Panc1 (cell line): ENCODE measurements around the gene WNT9A. TPM values are rescaled to one million over a fixed set of nuclear protein-coding genes. Genes with fewer than 3 reads are reported as not detected.

Experiments
- ATAC-seq: fragments of 200-7000 bp; cut with Tn5 transposase; 2 replicates; pipeline ENCODE4 v1.9.1; 2020; ENCODE audit warnings: mild to moderate bottlenecking, moderate library complexity
- BruUV-seq: library from RNA; stranded (reverse); fragments of 400-500 nt; replicated peaks from 2 replicates; lab custom pipeline; 2021; lab: Mats Ljungman, UMichigan
- CTCF ChIA-PET: fragments of 300-600 bp; sonication (Branson Sonifier 250); formaldehyde crosslinking; loops from one replicate; lab custom pipeline; 2022; ENCODE audit warnings: antibody characterized with exemption; lab: Charles Lee
- POLR2A ChIA-PET: fragments of 300-600 bp; sonication (Branson Sonifier 250); formaldehyde crosslinking; loops from one replicate; lab custom pipeline; 2022; ENCODE audit warnings: antibody characterized with exemption; lab: Charles Lee
- DNase-seq: peaks from one replicate; pipeline ENCODE4 v3.0.0-alpha.2; 2010; ENCODE audit warnings: low read depth, low spot score
- H3K27ac ChIP-seq: 2 replicates; pipeline ENCODE4 v1.5.1; 2011; ENCODE audit warnings: mild to moderate bottlenecking, low read length, inconsistent platforms
- H3K27me3 ChIP-seq: fragments of 200-500 bp; sonication (Bioruptor generic); 2 replicates; pipeline ENCODE4 v1.6.0; 2014; ENCODE audit warnings: low read length, inconsistent platforms; ENCODE audit not compliant: control insufficient read depth, insufficient read depth
- H3K36me3 ChIP-seq: fragments of 200-500 bp; sonication (Bioruptor generic); 2 replicates; pipeline ENCODE4 v1.5.1; 2014; ENCODE audit warnings: inconsistent platforms, mild to moderate bottlenecking, low read length, moderate library complexity; ENCODE audit not compliant: control insufficient read depth, insufficient read depth
- H3K4me1 ChIP-seq: 2 replicates; pipeline ENCODE4 v1.5.1; 2011; ENCODE audit warnings: inconsistent platforms, mild to moderate bottlenecking, low read length, moderate library complexity; ENCODE audit not compliant: control insufficient read depth, insufficient read depth
- H3K4me3 ChIP-seq, 2 experiments: 2 replicates each; pipeline ENCODE4 v1.5.1; 2011 to 2012; ENCODE audit warnings: low read depth in 2 of 2, low read length in 2 of 2, mild to moderate bottlenecking in 2 of 2, inconsistent platforms in 1 of 2, moderate library complexity in 1 of 2
- H3K9me3 ChIP-seq: fragments of 200-500 bp; sonication (Bioruptor generic); 2 replicates; pipeline ENCODE4 v1.5.1; 2014; ENCODE audit warnings: low read depth, mild to moderate bottlenecking, inconsistent platforms, low read length, moderate library complexity; ENCODE audit not compliant: control insufficient read depth, insufficient read depth
- POLR2AphosphoS5 ChIP-seq: IDR thresholded peaks from 2 replicates; pipeline ENCODE4 v1.6.1; 2012; ENCODE audit warnings: mild to moderate bottlenecking, low read depth, low read length, moderate library complexity
- SIN3A ChIP-seq: IDR thresholded peaks from 2 replicates; pipeline ENCODE4 v1.6.1; 2012; ENCODE audit warnings: low read depth, mild to moderate bottlenecking, low read length, moderate library complexity, borderline replicate concordance; ENCODE audit not compliant: insufficient read depth
- TCF7L2 ChIP-seq: IDR thresholded peaks from 2 replicates; pipeline ENCODE4 v1.6.1; 2011; ENCODE audit warnings: mild to moderate bottlenecking, low read depth, low read length, inconsistent platforms
- in situ Hi-C: cut with HindIII; loops from 2 replicates; pipeline ENCODE4 v1.10.0; 2016; ENCODE audit warnings: low sequenced_read_pairs, low pct_unique_long_range_greater_than_20kb
- intact Hi-C: fragments of 100-400 bp; cut with micrococcal nuclease; formaldehyde crosslinking; loops from one replicate; pipeline ENCODE4 v1.10.0; 2022; ENCODE audit not compliant: unreplicated experiment
- total RNA-seq: library from RNA; stranded (reverse); gene quantifications from one replicate; pipeline ENCODE4 v1.2.1, GENCODE V29; 2021; ENCODE audit not compliant: unreplicated experiment
- TF ChIP-seq, protein P1 (sequence below), 2 experiments: IDR thresholded peaks; 2 replicates each; pipeline ENCODE4 v1.6.1; 2011 to 2012; ENCODE audit warnings: low read depth in 2 of 2, control low read depth in 1 of 2, low read length in 1 of 2, mild to moderate bottlenecking in 1 of 2, moderate library complexity in 1 of 2; ENCODE audit not compliant: insufficient read depth in 1 of 2
- TF ChIP-seq, protein P2 (sequence below): fragments of 450-650 bp; IDR thresholded peaks from 2 replicates; pipeline ENCODE4 v1.5.1; 2017; ENCODE audit warnings: mild to moderate bottlenecking

WNT9A gene
- total RNA-seq, 1 experiment from 2014 or later, result 26.5 TPM

- Histone ChIP-seq H3K36me3 (no peaks in the 10 kb centered on the region), H3K4me1 (no peaks in the 10 kb centered on the region; the same call in 1 of the 2 replicates), H3K27me3 (no peaks in the 10 kb centered on the region), H3K9me3 (no peaks in the 10 kb centered on the region), H3K27ac (no peak overlapping the region), H3K4me3 (no peak overlapping the region)
- no peak for ATAC-seq
- in situ Hi-C loops (no loop called here), intact Hi-C loops (no loop called here)
- CTCF ChIA-PET, result no interaction called here
- TF ChIP-seq, protein P1, sequence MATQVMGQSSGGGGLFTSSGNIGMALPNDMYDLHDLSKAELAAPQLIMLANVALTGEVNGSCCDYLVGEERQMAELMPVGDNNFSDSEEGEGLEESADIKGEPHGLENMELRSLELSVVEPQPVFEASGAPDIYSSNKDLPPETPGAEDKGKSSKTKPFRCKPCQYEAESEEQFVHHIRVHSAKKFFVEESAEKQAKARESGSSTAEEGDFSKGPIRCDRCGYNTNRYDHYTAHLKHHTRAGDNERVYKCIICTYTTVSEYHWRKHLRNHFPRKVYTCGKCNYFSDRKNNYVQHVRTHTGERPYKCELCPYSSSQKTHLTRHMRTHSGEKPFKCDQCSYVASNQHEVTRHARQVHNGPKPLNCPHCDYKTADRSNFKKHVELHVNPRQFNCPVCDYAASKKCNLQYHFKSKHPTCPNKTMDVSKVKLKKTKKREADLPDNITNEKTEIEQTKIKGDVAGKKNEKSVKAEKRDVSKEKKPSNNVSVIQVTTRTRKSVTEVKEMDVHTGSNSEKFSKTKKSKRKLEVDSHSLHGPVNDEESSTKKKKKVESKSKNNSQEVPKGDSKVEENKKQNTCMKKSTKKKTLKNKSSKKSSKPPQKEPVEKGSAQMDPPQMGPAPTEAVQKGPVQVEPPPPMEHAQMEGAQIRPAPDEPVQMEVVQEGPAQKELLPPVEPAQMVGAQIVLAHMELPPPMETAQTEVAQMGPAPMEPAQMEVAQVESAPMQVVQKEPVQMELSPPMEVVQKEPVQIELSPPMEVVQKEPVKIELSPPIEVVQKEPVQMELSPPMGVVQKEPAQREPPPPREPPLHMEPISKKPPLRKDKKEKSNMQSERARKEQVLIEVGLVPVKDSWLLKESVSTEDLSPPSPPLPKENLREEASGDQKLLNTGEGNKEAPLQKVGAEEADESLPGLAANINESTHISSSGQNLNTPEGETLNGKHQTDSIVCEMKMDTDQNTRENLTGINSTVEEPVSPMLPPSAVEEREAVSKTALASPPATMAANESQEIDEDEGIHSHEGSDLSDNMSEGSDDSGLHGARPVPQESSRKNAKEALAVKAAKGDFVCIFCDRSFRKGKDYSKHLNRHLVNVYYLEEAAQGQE (IDR thresholded peaks at IDR 0.05; ENCODE audit: insufficient read depth in 1 of 2, low read depth in 2 of 2, low read length in 1 of 2), result no peak
- TF ChIP-seq SIN3A (no peak), POLR2AphosphoS5 (no peak), TCF7L2 (no peak)
- TF ChIP-seq, protein P2, sequence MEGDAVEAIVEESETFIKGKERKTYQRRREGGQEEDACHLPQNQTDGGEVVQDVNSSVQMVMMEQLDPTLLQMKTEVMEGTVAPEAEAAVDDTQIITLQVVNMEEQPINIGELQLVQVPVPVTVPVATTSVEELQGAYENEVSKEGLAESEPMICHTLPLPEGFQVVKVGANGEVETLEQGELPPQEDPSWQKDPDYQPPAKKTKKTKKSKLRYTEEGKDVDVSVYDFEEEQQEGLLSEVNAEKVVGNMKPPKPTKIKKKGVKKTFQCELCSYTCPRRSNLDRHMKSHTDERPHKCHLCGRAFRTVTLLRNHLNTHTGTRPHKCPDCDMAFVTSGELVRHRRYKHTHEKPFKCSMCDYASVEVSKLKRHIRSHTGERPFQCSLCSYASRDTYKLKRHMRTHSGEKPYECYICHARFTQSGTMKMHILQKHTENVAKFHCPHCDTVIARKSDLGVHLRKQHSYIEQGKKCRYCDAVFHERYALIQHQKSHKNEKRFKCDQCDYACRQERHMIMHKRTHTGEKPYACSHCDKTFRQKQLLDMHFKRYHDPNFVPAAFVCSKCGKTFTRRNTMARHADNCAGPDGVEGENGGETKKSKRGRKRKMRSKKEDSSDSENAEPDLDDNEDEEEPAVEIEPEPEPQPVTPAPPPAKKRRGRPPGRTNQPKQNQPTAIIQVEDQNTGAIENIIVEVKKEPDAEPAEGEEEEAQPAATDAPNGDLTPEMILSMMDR, result no peak
- POLR2A ChIA-PET, result no interaction called here
- no peak for DNase-seq
- no TSS peak for BruUV-seq
These were observed 44.6 kb downstream of the WNT9A start for GRCh38 chr1:227903061-227903521.

GRCh38 chr1:227902641-227902990 lies 45.1 kb downstream of the WNT9A start:
- no peak overlapping the region for H3K4me3 ChIP-seq
- no peaks in the 10 kb centered on the region; the same call in 1 of the 2 replicates for H3K4me1 ChIP-seq
- no peak overlapping the region for H3K27ac ChIP-seq
- no peaks in the 10 kb centered on the region for H3K36me3 ChIP-seq
- in situ Hi-C loops (no loop called here), intact Hi-C loops (no loop called here)
- no peak for DNase-seq
- CTCF ChIA-PET, result no interaction called here
- H3K27me3 ChIP-seq, result no peaks in the 10 kb centered on the region
- TF ChIP-seq SIN3A (no peak), POLR2AphosphoS5 (no peak), TCF7L2 (no peak)
- TF ChIP-seq, protein P1 (IDR thresholded peaks at IDR 0.05; ENCODE audit: insufficient read depth in 1 of 2, low read depth in 2 of 2, low read length in 1 of 2), result no peak
- TF ChIP-seq, protein P2, result no peak
- no peak for ATAC-seq
- BruUV-seq, result no TSS peak
- H3K9me3 ChIP-seq, result no peaks in the 10 kb centered on the region
- POLR2A ChIA-PET, result no interaction called here
